SU-DHL-6 (cell line): ENCODE measurements around the gene ARHGEF39.

ENCODE experiments used
- EZH2phosphoT487 ChIP-seq: fragments of 200-600 bp; sonication (generic), shearing (Covaris generic); conservative IDR thresholded peaks from 2 replicates; pipeline ENCODE4 v1.6.1; 2018; ENCODE audit warnings: mild to moderate bottlenecking, antibody characterized with exemption, low read length, moderate library complexity, mixed read lengths
- TF ChIP-seq, protein P1 (sequence below): fragments of 200-600 bp; sonication (generic); IDR thresholded peaks from one replicate; pipeline ENCODE4 v1.5.1; 2017; ENCODE audit warnings: antibody characterized with exemption, mild to moderate bottlenecking, low read length, moderate library complexity; ENCODE audit not compliant: insufficient read depth, poor library complexity, severe bottlenecking

DNA sequence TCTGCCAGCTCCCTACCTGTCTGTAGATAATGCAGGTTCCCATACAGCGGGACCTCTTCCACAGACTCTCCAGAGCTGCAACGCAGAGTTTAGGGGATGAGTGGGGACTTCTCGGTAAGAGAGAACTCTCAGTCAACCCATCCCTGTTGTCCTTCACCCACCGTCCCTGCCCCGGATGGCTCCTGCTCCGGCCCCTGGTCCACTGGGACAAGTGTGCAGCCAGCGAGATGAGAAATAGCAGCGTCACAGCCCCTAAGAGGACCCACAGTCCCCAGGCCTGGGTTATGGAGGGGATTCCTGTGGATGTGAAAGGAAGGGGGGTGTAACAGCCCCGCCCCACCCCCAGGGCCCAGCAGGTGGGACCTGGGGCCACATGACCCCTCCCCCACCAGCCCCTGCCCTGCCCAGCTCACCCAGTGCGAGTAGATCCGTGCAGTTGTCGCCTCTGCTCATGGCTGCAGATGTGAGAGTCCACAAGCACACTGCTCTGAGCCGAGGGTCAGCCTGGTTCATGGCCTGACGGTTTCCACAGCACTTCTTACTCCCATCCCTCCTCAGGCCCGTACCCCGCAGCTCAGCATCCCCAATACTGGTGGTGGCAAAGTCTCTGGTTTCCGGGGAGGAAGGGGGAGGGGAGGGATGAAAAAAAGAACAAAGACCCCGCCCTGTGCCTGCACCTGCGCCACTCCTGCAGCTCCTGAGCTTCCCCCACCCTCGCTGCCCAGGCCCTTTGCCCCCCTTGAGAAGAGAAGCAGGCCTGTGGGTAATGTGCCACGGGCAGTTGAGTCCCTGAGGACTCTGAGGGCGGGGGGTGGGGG, 14.4 kb downstream of the ARHGEF39 start, which contains the start of gene SIT1:
- TF ChIP-seq, protein P1, sequence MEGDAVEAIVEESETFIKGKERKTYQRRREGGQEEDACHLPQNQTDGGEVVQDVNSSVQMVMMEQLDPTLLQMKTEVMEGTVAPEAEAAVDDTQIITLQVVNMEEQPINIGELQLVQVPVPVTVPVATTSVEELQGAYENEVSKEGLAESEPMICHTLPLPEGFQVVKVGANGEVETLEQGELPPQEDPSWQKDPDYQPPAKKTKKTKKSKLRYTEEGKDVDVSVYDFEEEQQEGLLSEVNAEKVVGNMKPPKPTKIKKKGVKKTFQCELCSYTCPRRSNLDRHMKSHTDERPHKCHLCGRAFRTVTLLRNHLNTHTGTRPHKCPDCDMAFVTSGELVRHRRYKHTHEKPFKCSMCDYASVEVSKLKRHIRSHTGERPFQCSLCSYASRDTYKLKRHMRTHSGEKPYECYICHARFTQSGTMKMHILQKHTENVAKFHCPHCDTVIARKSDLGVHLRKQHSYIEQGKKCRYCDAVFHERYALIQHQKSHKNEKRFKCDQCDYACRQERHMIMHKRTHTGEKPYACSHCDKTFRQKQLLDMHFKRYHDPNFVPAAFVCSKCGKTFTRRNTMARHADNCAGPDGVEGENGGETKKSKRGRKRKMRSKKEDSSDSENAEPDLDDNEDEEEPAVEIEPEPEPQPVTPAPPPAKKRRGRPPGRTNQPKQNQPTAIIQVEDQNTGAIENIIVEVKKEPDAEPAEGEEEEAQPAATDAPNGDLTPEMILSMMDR: no peak
- TF ChIP-seq EZH2phosphoT487: no peak
